ENCODE results near the gene C13orf46.

Gene C13orf46

DNA sequence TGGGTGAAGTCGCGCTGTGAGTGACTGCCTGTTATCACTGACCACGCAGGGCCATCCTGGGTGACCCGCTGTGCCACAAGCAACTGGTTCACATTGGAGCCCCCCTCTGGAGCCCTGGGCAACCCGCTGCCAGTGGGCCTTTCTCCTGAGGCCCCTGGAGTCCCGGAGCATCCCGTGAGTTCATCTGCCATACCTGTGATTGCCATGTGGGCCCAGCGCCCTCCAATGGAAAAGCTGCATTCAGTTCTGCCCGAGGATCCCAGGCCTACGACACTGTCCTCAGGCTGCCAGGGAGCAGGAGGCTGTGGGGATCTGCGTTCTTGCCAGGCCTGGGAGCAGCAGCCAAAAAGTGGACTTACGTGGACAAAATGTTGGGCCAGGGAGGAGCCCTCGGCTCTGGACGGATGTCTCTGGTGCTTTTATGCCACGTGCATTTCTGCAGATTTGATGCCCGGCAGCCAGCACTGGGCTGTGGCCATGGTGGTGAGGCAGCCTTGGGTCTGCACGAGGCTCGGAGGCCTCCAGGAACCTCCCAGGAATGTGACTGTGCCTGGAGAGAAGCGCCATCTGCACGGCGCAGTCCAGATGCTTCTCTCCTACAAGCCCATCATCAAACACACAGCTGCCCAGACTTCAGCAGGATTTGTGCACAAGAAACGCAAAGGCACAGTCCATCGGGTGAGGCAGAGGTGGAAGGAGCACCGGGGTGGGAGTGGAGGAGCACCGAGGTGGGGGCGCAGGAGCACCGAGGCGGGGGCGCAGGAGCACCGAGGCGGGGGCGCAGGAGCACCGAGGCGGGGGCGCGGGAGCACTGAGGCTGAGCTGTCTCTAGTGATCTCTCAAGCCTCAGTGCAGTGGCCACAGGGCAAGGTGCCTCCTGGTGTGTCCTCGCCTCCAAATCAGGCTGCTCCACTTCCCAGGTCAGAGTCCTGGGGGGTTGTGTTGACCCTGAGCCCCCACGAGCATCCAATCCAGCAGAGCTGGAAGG, 44.0 kb downstream of the C13orf46 start:
- H3K27ac ChIP-seq (ENCODE audit: low read depth, low read length): no peak overlapping the region
- no peaks in the 10 kb centered on the region for H3K36me3 ChIP-seq (ENCODE audit: control insufficient read depth in 1 of 2, insufficient read depth in 2 of 2, low read length in 2 of 2)
- H3K27me3 ChIP-seq (ENCODE audit: control insufficient read depth in 1 of 2, insufficient read depth in 2 of 2, low read length in 2 of 2): peaks cover 0 to 3% of the 10 kb centered on the region in 2 donors
- H3K4me1 ChIP-seq (ENCODE audit: control insufficient read depth in 1 of 2, insufficient read depth in 2 of 2, low read length in 2 of 2): peaks cover 5 to 20% of the 10 kb centered on the region in 2 donors
- H3K4me3 ChIP-seq (ENCODE audit: low read depth in 1 of 2, low read length in 2 of 2): no peak overlapping the region
- no peaks in the 10 kb centered on the region for H3K9me3 ChIP-seq (ENCODE audit: control insufficient read depth in 1 of 2, low read length in 2 of 2)
- H3K9ac ChIP-seq (ENCODE audit: low read depth in 1 of 2, low read length in 2 of 2): no peak overlapping the region

GRCh38 chr13:113928685-113929627, 44.9 kb downstream of the C13orf46 start:
- Histone ChIP-seq H3K4me3 (ENCODE audit: low read depth in 1 of 2, low read length in 2 of 2) (no peak overlapping the region), H3K27me3 (ENCODE audit: control insufficient read depth in 1 of 2, insufficient read depth in 2 of 2, low read length in 2 of 2) (peaks cover 0 to 3% of the 10 kb centered on the region in 2 donors), H3K4me1 (ENCODE audit: control insufficient read depth in 1 of 2, insufficient read depth in 2 of 2, low read length in 2 of 2) (peaks cover 5 to 20% of the 10 kb centered on the region in 2 donors), H3K36me3 (ENCODE audit: control insufficient read depth in 1 of 2, insufficient read depth in 2 of 2, low read length in 2 of 2) (no peaks in the 10 kb centered on the region), H3K9ac (ENCODE audit: low read depth in 1 of 2, low read length in 2 of 2) (no peak overlapping the region), H3K9me3 (ENCODE audit: control insufficient read depth in 1 of 2, low read length in 2 of 2) (no peaks in the 10 kb centered on the region), H3K27ac (ENCODE audit: low read depth, low read length) (peak overlapping the region; percentile 30)

DNA sequence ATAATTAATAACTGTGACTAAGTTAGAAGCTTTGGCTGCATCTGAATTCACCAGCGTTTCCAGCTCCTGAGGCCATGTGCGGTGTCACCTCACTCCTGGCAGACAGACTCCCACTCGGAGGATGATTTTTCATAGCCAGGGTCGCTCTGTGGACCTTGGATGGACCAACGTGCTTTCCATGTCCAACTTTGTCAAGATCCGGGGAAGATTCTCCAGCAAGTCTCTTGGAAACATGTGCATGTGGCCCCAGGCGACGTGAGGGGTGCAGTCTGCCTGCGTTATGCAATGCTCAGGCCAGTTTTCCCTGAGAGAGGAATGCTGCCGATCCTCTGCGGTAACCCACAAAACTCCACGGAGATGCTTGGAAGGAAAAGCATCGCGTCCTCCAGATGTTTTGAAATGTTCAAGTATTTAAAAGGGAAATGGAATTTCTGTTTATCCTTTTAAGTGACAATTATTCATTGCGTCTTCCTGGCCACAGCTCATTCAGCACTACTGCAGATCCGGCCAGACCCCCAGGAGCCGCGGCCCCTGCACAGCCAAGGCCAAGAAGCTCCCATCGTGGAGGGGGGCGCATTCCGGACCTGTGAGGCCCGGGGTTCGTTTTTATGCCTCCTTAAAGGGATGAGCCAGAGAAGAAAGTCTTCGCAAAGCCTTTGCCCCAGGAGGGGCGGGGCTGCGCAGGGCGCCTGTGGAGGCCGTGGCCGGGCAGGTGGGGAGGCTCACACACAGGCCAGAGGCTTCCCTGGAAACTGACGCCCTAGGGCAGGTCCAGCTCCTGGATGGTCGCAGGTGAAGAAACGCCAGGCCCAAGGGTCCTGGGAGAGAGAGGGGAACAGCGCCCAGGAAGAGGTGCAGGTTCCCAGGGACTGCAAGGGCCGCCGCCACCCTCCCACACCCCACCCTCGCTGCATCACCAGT, 46.0 kb downstream of the C13orf46 start:
- Histone ChIP-seq H3K9ac (ENCODE audit: low read depth in 1 of 2, low read length in 2 of 2) (no peak overlapping the region), H3K27ac (ENCODE audit: low read depth, low read length) (no peak overlapping the region), H3K4me3 (ENCODE audit: low read depth in 1 of 2, low read length in 2 of 2) (no peak overlapping the region), H3K4me1 (ENCODE audit: control insufficient read depth in 1 of 2, insufficient read depth in 2 of 2, low read length in 2 of 2) (peaks cover 5 to 20% of the 10 kb centered on the region in 2 donors), H3K27me3 (ENCODE audit: control insufficient read depth in 1 of 2, insufficient read depth in 2 of 2, low read length in 2 of 2) (peaks cover 0 to 3% of the 10 kb centered on the region in 2 donors), H3K36me3 (ENCODE audit: control insufficient read depth in 1 of 2, insufficient read depth in 2 of 2, low read length in 2 of 2) (no peaks in the 10 kb centered on the region), H3K9me3 (ENCODE audit: control insufficient read depth in 1 of 2, low read length in 2 of 2) (no peaks in the 10 kb centered on the region)

DNA sequence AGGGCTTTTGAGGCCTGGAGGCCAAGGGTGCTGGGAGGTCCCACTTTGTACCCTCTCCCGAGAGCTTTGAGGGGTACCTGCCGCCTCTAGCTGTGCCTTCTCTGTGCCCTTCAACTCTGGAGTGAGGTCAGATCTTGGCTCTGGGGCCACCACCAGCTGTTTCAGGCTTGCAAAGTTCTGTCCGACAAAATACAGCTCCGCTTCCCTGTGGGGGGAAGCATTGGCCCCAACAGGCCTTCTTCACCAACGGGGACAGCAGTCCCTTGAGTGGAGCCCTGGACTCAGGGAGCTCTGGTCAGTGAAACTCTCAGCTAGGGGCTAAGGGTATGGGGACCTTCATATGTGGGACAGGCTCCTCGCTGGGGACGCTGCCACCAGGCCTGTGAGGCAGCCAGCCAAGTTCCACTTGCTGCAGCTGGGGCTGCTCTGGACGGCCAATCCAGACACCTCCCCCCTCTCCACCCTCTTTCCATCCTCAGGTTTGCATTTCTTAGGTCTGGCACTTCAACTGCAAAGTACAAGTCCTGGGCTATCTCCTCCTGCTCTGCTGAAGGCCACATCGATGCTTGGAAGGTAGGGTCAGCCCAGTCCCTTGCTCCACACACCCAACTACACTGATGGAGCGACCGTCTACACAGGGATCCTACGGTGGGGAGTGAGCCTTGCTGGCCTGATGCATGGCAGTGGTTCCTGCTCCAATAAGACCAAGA, 46.8 kb downstream of the C13orf46 start:
- no peak overlapping the region for H3K4me3 ChIP-seq (ENCODE audit: low read depth in 1 of 2, low read length in 2 of 2)
- H3K4me1 ChIP-seq (ENCODE audit: control insufficient read depth in 1 of 2, insufficient read depth in 2 of 2, low read length in 2 of 2): peaks cover 5 to 20% of the 10 kb centered on the region in 2 donors
- no peak overlapping the region for H3K9ac ChIP-seq (ENCODE audit: low read depth in 1 of 2, low read length in 2 of 2)
- H3K9me3 ChIP-seq (ENCODE audit: control insufficient read depth in 1 of 2, low read length in 2 of 2): no peaks in the 10 kb centered on the region
- H3K36me3 ChIP-seq (ENCODE audit: control insufficient read depth in 1 of 2, insufficient read depth in 2 of 2, low read length in 2 of 2): no peaks in the 10 kb centered on the region
- H3K27me3 ChIP-seq (ENCODE audit: control insufficient read depth in 1 of 2, insufficient read depth in 2 of 2, low read length in 2 of 2): peaks cover 0 to 3% of the 10 kb centered on the region in 2 donors
- no peak overlapping the region for H3K27ac ChIP-seq (ENCODE audit: low read depth, low read length)

GRCh38 chr13:113926301-113926761, 47.5 kb downstream of the C13orf46 start:
- H3K9ac ChIP-seq (ENCODE audit: low read depth in 1 of 2, low read length in 2 of 2): no peak overlapping the region
- no peaks in the 10 kb centered on the region for H3K36me3 ChIP-seq (ENCODE audit: control insufficient read depth in 1 of 2, insufficient read depth in 2 of 2, low read length in 2 of 2)
- H3K4me1 ChIP-seq (ENCODE audit: control insufficient read depth in 1 of 2, insufficient read depth in 2 of 2, low read length in 2 of 2): peaks cover 5 to 20% of the 10 kb centered on the region in 2 donors
- peaks cover 0 to 3% of the 10 kb centered on the region in 2 donors for H3K27me3 ChIP-seq (ENCODE audit: control insufficient read depth in 1 of 2, insufficient read depth in 2 of 2, low read length in 2 of 2)
- no peak overlapping the region for H3K27ac ChIP-seq (ENCODE audit: low read depth, low read length)
- no peak overlapping the region for H3K4me3 ChIP-seq (ENCODE audit: low read depth in 1 of 2, low read length in 2 of 2)
- peaks cover 0 to 5% of the 10 kb centered on the region in 2 donors for H3K9me3 ChIP-seq (ENCODE audit: control insufficient read depth in 1 of 2, low read length in 2 of 2)

GRCh38 chr13:113924184-113924901, 49.5 kb downstream of the C13orf46 start:
- Histone ChIP-seq H3K9me3 (ENCODE audit: control insufficient read depth in 1 of 2, low read length in 2 of 2) (peaks cover 0 to 5% of the 10 kb centered on the region in 2 donors), H3K36me3 (ENCODE audit: control insufficient read depth in 1 of 2, insufficient read depth in 2 of 2, low read length in 2 of 2) (no peaks in the 10 kb centered on the region), H3K4me1 (ENCODE audit: control insufficient read depth in 1 of 2, insufficient read depth in 2 of 2, low read length in 2 of 2) (peaks cover 5 to 20% of the 10 kb centered on the region in 2 donors), H3K27me3 (ENCODE audit: control insufficient read depth in 1 of 2, insufficient read depth in 2 of 2, low read length in 2 of 2) (peaks cover 0 to 3% of the 10 kb centered on the region in 2 donors), H3K27ac (ENCODE audit: low read depth, low read length) (no peak overlapping the region), H3K9ac (ENCODE audit: low read depth in 1 of 2, low read length in 2 of 2) (no peak overlapping the region), H3K4me3 (ENCODE audit: low read depth in 1 of 2, low read length in 2 of 2) (no peak overlapping the region)

DNA sequence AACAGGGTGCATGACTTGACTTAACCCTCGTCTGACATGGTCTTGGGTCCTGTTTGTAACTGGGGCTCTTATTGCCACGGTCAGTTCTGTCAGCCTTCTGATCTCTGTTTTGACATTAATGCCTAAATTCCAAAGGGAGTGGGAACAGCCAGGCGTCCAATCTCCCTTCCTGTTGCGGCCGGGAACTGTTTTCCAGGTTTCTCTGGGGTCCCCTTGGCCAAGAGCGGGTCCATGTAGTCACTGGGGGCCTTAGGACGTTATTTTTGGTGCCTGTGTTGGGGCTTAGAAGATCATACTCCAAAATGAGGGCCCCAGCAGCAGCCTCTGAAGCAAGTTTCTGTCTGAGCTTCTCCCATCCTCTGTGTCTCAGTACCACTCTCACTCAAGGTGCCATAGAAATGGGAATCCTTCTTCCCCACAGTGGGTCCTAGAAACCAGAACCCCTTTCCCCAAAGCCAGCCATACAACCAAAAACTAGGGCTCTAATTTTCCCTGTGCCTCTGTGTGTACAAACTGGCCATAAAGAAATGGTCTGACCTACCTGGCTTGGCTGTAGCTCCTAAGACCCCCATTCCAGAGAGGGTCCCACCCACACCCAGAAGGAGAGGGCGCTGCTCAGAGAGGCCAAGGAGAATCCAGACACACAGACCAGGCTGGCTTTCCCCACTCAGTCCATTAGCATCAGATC, 50.4 kb downstream of the C13orf46 start:
- Histone ChIP-seq H3K9me3 (ENCODE audit: control insufficient read depth in 1 of 2, low read length in 2 of 2) (peaks cover 0 to 5% of the 10 kb centered on the region in 2 donors), H3K36me3 (ENCODE audit: control insufficient read depth in 1 of 2, insufficient read depth in 2 of 2, low read length in 2 of 2) (no peaks in the 10 kb centered on the region), H3K4me1 (ENCODE audit: control insufficient read depth in 1 of 2, insufficient read depth in 2 of 2, low read length in 2 of 2) (peaks cover 5 to 13% of the 10 kb centered on the region in 2 donors), H3K4me3 (ENCODE audit: low read depth in 1 of 2, low read length in 2 of 2) (no peak overlapping the region), H3K27ac (ENCODE audit: low read depth, low read length) (no peak overlapping the region), H3K9ac (ENCODE audit: low read depth in 1 of 2, low read length in 2 of 2) (no peak overlapping the region), H3K27me3 (ENCODE audit: control insufficient read depth in 1 of 2, insufficient read depth in 2 of 2, low read length in 2 of 2) (peaks cover 0 to 3% of the 10 kb centered on the region in 2 donors)

DNA sequence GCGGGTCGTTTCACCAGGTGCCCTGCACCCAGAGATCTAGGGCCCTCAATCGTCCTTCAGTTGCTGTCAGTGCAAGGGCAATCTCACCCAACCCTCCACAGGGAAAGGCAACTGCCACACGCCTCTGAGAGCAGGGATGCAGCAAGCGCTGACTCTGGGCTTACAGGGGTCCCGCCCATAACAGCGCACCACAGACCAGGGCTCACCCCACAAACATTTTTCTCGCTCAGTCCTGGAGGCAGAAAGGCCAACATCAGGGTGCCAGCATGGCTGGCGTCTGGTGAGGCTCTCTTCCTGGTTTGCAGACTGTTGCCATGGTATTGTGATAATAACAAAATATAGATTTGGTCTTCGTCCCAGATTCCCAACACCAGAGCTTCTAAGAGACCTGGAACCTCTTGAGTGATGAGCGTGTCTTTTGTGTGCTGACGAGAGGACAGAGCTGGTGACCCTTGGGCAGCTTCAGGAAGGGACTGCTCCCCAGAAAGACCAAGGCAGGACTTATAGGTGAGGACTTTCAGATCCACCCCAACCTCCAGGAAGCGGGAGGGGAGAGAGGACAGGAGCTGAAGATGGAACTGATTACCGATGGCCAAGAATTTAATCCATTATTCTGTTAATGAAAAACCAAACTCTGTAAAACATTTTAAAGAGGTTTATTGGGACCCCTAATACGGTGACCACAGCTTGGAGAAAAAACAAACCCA, 51.3 kb downstream of the C13orf46 start:
- Histone ChIP-seq H3K9ac (ENCODE audit: low read depth in 1 of 2, low read length in 2 of 2) (no peak overlapping the region), H3K4me1 (ENCODE audit: control insufficient read depth in 1 of 2, insufficient read depth in 2 of 2, low read length in 2 of 2) (peaks cover 5 to 9% of the 10 kb centered on the region in 2 donors), H3K27me3 (ENCODE audit: control insufficient read depth in 1 of 2, insufficient read depth in 2 of 2, low read length in 2 of 2) (peaks cover 0 to 3% of the 10 kb centered on the region in 2 donors), H3K9me3 (ENCODE audit: control insufficient read depth in 1 of 2, low read length in 2 of 2) (peaks cover 0 to 5% of the 10 kb centered on the region in 2 donors), H3K4me3 (ENCODE audit: low read depth in 1 of 2, low read length in 2 of 2) (no peak overlapping the region), H3K27ac (ENCODE audit: low read depth, low read length) (no peak overlapping the region), H3K36me3 (ENCODE audit: control insufficient read depth in 1 of 2, insufficient read depth in 2 of 2, low read length in 2 of 2) (no peaks in the 10 kb centered on the region)
